ENCODE results near the gene BBS9. TPM values are rescaled to one million over a fixed set of nuclear protein-coding genes. Genes with fewer than 3 reads are reported as not detected.
"Not testable (repeated sequence)": the region's sequence is repeated elsewhere in the genome, so short reads cannot be mapped to it uniquely, and the experiment has no call there.

The BBS9 gene
- polyA plus RNA-seq (ENCODE audit: insufficient read length), result 16.3 TPM
- long read RNA-seq, donor 1, full-length matches to known transcripts, result 2 of 2 reads
- long read RNA-seq, donor 1, partial matches to known transcripts, result 0 of 2 reads
- long read RNA-seq, donor 1, other reads (novel, unspliced or antisense), result 0 of 2 reads
- long read RNA-seq, donor 2, result 0 reads
- long read RNA-seq, donor 3, partial matches to known transcripts, result 0 of 1 reads
- long read RNA-seq, donor 3, other reads (novel, unspliced or antisense), result 0 of 1 reads
- long read RNA-seq, donor 4, result 0 reads
- long read RNA-seq, donor 5, partial matches to known transcripts, result 0 of 2 reads
- long read RNA-seq, donor 5, other reads (novel, unspliced or antisense), result 0 of 2 reads
- long read RNA-seq, donor 6, partial matches to known transcripts, result 0 of 1 reads
- long read RNA-seq, donor 6, other reads (novel, unspliced or antisense), result 0 of 1 reads
- long read RNA-seq, donor 7, partial matches to known transcripts, result 0 of 2 reads
- long read RNA-seq, donor 7, other reads (novel, unspliced or antisense), result 0 of 2 reads
- long read RNA-seq, donor 8, result 0 reads

DNA sequence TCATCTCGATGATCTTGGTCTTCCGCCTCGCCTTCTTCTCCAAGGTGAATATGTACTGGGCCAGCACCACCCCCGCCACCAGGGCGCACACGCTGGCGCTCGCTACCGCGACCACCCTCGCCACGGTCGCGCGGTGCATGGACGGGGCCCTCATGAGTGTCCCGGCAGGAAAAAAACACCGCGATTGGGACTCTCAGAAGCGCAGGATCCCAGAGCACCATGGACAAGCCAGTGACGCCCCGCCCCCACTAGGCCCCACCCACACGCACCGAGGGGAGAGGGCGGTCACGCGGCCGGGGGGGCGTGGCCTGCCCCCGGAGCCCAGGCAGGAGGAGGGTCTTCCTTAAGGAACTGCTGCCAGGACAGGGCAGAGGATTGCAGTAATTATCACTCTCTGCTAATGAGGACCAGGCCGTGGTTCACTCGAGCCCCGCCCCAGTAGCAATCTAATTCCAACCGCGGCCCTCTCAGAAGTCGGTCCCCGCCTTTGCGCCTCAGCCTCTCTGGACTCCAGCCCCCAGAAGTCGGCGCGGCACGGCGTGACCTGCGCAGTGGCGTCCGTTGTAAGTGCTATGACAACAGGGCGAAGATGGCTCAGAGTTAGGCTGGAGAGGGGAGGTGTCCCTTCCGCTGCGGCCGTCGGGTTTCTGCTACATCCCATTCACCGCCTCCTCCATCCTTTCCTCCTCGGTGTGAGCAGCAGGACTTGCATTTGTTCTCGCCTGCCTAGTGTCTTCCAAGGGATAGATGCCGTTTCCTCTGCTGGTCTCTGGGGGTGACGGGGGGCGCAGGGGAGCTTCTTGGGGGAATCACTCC is at the start of gene BBS9:
Gene BBS9, plus strand, starts transcription at position 575 of the 816 bp plus-strand sequence. CDS start 16,689 bp downstream, outside the sequence.
- DNase-seq, result peak; percentile 93

DNA sequence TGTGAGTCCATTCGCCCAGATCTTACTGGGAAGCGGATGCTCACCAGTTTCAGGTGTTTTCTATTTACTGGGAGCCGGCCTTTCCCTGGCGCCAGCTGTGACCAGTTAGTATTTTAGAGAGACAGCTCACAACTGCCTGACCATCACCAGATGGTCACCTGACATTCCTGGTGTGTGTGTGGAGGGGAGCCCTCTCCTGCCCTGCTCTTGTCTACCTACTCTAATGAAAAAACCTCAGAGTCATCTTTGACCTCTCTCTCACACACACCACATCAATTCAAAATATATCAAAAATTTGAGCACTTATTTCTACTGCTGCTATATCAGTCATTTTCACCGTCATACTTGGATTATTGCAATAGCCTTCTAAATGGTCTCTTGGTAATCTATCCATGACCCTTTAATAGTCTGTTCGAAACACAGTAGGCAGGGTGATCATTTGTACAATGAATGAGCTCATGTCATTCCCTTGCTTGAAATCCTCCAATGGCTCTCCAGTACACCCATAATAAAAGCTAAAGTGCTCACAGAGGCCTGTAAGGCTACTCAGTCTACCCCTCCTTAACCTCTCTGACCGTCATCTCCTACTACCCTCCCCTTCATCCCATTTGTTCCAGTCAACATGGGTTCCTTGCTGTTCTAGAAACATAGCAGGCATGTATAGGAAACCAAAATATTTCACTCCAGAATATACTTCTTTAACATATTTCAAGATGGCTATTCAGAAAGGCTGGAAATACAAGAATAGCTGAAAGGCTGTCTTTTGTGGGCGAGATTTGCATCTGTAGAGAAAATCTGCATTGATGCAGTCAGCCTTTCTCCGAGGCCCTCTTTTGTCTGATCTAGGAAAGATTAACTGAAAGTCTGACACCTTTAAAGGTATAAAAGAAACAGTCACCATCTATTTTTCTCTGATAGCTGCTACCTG is 49.3 kb upstream of the BBS9 start:
- DNase-seq, result no peak

DNA sequence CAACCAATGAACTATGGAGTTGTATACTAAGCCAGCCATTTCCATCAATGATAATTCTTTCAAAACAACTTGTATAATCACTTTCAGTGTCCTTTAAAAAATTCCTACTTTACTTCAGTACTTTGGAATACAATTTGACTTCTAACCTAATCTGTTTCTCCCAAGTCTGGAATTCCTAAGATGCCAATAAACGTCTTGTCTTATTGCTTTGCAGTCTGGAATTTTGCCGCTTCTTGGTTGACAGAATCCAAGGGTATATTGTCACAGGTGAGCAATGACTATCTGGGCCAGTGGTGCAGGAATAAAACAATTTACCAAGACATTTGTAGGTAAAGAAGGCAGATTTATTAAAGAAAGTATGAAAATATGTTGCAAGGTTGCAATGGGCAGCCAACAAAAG is 42.0 kb upstream of the BBS9 start:
- DNase-seq, result no peak

DNA sequence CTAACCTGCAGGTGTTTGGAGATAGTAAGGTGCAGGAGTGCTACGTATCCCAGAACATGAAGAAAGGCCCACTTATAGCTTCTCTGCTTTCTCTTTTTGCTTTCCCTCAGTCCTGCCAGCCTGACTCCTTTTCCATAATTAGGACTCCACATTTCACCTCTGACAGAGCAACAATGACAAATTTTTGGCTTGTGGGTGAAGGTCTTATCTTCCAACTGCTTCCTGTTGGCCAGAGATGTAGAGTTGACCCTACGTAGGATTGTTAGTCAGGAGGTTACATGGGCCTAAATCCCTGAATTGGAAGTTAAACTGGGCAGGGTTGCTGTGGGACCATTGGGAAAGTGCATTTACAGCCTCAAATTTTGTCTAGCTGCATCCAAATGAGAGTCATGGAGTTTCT is 41.5 kb upstream of the BBS9 start:
- DNase-seq, result no peak

DNA sequence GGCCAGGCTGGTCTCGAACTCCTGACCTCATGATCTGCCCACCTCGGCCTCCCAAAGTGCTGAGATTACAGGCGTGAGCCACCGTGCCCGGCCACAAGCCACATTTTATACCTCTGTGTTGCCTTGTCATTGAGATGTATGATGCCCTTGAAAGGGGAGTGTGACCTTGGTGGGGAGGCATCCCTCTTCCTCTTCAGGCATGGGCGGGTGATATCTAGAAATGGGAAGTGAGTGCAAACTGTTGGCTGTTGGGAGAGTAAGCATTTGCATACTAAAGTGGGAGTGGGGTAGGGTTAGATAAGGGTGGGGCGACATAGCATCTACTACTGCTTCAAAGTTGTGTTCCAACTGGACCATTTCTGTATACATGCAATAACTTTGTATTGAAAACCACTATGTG is 40.2 kb upstream of the BBS9 start:
- DNase-seq, result no peak

DNA sequence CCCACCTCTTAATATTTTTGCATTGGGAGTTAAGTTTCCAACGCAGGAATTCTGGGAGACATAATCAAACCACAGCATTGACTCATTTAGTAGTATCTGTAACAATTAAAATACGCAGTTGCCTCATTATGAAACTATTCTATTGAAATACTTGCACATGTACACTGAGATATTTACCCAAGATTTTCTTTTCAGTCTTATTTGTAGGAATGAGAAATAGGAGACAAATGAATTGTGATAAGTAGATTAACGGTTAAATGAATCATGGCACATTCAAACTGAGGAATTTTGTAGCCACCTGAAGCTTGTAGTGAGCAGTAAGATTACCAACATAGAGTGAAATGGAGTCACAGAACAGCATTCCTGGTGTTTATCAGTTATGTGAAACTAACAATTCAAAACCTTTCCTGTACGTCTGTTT is 38.2 kb upstream of the BBS9 start:
- DNase-seq, result no peak

DNA sequence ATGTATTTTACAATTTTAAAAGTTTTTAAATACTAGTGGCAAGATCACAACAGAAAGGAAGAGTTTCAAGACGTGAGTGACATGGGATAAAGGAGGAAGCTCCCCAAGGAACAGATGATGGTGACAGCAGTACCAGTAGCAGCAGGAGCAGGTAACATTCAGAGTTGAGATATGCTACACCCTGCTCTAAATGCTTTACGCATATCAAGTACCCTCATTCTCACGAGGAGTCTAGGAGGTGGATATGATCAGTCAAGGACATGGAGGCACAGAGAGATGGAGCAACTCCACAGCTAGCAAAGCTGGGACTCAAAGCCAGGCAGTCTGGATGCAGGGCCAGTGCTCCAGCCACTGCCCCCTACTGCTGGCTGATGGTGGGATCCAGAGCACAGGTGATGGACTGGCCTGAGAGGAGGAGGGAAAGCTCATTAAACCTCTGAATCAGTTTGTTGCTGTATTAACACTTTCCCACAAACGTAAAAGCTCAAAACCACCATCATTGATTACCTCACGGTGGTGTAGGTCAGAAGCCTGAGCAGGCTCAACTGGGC is 37.6 kb upstream of the BBS9 start:
- no peak for DNase-seq

DNA sequence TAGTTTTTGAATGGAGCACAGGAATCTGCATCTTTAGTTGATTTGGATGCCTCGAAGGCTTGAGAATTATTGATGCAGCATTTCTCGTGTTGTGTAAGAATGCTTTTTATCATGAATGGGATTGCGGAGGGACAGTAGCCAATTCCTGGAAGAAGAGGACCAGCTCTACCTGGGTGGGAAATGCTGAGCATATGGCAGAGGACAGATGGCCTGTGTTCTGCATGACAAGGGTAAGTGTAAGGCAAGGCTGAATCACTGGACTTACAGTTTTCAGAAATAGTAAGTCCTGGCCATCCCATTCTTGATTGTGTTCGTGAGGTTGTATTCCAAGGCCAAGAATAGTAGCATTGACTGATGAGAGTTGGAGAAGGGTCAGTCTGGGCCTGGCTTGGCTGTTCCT is 36.1 kb upstream of the BBS9 start:
- no peak for DNase-seq

DNA sequence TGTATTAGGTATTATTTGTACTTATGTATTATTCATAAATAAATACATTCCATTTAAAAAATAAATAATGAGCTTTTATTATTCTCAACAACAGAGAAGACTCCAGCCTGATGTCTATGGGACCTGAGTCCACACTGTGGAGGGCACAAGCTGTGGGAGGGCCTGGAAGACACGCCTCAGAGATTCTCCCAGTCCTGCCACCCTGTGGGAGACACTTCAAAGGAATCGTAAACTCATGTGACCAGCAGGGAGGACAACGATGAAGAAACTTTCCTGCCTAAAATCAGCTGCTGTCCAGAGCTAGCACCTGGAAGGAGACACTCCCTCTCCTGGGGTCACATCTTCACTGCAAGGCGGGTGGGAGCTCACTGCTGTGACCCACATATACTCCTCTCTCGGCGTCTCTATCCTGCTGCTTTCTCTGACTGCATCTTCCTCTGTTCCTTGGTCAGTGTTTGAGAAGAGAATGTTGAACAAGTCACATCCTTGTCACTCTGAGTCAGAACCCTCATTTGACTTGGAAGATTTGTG is 34.6 kb upstream of the BBS9 start:
- DNase-seq, result not testable (repeated sequence)

DNA sequence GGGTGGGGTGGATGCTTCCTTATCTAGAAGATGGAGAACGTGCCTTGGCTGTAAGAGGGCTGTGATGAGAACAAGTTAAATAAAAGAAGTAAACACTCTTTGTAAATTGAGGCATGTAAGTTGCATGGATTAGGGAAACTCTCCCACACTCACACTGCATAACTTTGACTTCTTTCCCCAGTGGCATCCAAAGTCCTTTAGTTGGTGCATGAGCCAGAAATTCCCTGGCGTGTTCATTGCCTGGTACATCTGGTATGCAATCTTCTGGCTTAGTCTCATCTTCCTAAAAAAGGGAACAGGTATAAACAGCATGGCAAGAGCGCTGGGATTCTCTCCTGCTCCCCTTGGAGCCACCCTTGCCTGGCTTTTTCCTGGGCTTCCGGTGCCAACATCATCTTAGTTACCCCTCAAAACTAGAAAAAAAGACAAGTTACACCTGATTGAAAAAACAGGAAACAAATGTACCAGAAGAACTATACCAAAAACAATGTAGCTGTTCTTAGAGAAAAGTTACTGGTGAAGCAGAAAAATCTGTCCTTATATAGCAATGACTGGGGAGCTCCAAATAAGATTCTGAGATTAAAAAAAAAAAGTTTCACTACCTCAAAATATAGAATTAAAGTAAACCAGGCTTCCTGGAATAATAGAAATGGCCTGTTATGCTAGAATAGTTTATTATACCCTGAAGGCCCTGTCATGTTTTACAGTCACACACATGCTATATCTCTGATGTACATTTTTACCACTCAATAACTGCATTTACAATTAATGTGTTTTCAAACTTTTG is 30.0 kb upstream of the BBS9 start:
- DNase-seq, result no peak

DNA sequence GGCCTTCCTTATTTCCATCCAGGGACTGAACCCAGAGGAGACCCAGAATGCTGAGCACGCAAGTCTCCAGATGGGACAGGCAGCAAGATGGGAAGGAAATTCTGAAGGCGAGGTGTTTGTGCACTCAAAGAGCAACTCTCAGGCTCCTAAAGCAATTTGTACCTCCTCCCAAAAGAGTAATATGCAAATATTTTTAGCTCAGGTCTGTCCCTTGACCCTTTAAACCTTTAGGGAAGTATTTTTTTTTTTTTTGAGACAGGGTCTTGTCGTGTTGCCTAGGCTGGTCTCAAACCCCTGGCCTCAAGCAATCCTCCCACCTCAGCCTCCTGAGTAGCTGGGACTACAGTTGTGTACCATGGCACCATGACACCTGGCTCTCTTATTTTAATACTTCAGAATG is 28.6 kb upstream of the BBS9 start:
- no peak for DNase-seq

DNA sequence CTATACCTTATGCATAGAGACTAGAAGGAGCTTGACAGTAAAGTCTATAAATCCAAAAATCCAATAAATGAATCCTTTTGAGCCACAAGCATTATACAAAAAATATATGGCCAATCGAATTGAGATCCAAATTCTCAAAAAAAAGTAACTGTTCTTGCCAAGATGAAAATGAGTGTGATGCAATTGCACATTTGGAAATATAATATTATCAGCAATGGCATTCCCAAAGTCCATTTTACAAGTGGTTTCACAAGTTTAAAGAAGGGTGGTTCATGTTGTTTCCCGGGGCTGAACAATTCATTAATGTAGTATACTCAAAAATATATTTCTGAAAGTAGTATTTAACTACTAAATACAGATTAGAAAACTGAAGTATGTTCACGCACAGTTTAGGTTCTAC is 27.5 kb upstream of the BBS9 start:
- DNase-seq, result no peak

DNA sequence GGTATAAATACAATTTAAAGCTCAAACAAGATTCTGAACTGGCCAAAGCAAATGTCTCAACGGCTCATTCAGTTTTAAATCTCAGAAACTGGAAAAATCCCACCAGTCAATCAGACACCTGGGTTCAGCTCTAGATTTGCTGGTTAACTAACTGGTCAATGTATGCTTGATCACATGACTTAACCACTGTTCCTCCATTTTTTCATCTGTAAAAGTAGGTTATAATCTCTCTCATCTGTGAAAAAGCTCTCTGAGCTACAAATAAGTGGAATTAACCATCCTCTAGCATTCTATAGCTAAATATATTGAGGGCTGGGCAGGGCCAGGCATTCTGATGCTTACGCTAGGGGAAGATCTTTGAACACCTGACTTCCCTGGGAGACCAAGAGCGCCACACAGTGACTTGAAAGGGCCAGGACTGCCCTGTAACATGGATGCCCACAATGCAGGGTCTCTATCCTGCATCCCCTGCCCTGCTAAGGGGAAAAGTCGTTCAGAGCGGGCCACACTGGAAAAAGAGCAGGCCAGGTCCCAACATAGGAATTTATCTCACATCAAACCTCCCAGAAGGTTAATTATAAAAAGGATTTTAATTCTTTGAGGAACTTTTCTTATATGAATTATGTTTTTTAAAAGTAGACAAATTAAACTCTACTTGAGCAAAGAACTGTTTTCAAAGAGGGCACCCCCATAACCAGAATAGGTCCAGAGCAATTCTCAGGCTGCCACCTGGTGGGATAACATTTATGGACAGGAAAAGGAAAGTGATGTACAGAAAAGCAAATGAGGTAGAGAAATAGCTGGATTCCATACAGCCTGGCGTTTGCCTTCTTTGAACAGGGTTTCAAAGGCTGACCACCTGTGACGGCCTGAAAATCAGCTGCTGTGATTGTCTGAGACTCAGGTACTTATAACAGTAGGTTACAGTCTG is 22.0 kb upstream of the BBS9 start:
- DNase-seq, result peak; percentile 59

DNA sequence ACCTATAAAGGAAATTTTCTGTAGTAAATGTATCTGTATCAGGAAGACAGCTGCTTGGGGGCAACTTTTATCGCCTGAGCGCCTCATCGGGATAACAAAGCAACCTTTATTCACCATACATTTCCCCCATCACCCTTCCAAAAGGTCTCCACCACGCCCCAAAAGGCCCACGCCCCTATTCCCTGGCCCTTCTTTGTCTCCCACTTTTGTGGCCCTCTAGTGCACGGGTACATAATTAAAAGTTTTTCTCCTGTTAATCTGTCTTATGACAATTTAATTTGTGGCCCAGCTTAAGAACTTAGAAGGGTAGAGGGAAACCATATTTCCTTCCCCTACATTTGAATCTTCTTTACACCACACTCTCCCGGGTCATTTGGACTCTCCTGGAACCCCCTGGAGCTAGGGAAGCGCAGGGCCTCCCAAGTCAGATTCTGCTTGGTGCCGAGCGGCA is 20.8 kb upstream of the BBS9 start:
- DNase-seq, result no peak

DNA sequence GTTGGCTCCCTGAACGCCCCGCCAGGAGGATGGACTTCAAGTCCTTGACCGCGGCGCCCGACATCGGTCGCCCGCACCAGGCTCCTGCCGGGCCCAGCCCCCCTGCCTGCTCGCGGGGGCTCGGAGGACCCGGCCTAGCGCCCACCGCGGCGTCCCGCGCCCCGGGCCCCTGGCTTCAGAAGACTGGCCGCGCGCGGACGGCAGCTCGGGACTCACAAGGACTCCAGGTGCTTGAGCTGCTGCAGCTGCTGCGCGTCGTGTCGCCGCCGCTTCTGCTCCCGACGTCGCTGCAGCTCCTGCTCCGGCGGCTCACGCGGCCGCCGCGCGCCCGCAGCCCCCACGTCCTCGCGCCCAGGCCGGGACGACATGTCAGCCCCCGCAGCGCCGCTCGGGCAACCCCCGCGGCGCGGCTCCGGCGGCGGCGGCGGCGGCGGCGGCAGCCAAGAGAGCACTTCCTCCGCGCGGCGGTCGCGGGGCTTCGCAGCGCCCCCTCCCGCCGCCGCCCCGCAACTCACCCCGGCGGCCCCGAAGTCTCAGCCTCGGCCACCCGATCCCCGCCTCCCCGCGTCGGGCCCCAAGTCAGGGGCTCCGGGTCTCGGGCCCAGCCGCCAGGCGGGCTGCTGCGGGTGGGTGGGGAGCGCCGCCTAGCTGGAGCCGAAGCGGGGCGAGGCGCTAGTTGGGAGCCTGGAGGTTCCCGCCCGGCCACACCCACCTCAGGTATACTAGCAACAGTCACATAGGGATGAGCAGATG is 20.2 kb upstream of the BBS9 start, which contains the start of gene RP9:
Gene RP9, minus strand, starts transcription at position 400 of the 753 bp plus-strand sequence. Its CDS starts 32 bp downstream, at position 368.
- peak; percentile 81 for DNase-seq

DNA sequence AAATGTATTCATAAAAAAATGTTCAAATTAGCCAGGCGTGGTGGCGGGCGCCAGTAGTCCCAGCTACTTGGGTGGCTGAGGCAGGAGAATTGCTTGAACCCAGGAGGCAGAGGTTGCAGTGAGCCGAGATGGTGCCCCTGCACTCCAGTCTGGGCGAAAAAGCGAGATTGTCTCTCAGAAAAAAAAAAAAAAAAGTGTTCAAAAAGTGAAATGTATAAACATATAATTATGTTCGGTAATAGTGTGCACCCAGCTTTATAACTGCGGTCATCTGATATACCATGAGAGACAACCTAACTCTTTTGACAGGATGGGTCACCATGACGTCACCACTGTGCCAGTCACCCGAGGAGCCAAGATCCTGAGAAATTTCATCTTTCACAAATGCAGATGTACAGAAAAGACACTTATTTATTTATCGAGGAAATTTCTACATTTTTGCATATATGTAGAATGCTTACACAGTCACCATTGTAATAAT is 19.6 kb upstream of the BBS9 start:
- DNase-seq, result no peak

DNA sequence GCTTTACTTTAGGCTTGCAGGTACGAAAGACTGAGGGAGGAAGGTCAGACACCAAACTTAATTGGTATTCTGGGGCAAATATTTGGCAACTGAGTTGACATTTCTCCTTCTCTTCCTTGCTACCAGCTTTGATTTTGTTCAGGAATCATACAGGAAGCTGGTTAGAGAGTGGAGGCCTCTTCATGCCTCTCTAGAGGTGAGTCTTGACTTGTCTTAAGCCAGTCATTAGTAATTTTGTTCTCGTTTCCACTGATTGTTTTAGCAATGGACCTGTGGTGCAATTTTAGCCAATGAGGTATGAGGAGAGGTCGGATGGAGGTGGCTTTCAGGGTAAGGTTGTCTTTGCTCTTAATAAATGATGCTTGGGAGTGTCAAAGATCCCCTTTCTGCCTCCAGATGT is 17.8 kb upstream of the BBS9 start:
- DNase-seq, result no peak

DNA sequence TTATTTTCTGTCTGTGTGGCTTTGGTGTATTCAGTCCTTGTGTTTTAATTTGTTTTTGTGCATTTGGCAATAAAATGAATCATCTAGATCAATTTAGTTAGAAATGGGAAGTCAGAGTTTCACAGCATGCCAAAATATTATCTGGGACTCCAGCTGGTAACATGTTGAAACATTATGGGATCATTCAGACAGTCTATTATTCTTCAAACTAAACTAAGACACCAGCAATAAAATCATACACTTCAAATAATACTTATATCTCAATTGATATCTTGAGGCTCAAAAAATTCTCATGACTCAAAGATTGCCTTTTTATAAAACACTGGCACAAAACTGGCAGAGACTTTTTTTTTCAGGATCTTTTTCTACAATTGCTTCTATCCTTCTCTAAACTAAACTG is 14.4 kb upstream of the BBS9 start:
- no peak for DNase-seq
